Anterior cingulate cortex (tissue), 58 donors: ENCODE results near the gene HSPB9.
A peak's percentile ranks its signal among the peaks of the same experiment; 100 is the strongest.

Experiments used
- DNase-seq, 58 donors: peaks; one replicate each; lab custom pipeline; 2025; lab: John Stamatoyannopoulos, UW

The HSPB9 gene, protein sequence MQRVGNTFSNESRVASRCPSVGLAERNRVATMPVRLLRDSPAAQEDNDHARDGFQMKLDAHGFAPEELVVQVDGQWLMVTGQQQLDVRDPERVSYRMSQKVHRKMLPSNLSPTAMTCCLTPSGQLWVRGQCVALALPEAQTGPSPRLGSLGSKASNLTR

GRCh38 chr17:42122371-42123303 is at the start of gene HSPB9:
HSPB9 (plus strand) TSS chr17:42122804; CDS start chr17:42122851, 47 bp downstream.
- peak in 1 of 58 donors; percentile 5 for DNase-seq

DNA sequence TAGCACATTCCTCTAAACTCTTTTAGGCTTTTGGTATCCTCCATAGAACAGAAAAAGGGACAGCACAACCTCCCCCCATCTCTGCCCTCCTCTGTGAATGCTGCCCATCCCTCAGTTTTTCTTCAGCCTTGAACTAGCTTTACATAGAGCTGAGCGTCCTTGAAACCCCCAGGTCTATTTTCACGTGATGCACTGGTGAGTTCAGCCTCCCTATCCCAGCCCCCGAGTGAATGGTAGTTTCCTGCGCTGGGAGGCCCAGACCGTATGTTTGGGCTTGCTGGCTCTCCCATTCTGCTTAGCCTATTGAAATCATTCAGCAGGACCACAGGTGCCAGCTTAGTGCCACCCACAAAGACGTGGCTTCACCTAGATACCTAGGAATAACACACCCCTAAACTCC is 46.8 kb upstream of the HSPB9 start:
- DNase-seq: no peak

DNA sequence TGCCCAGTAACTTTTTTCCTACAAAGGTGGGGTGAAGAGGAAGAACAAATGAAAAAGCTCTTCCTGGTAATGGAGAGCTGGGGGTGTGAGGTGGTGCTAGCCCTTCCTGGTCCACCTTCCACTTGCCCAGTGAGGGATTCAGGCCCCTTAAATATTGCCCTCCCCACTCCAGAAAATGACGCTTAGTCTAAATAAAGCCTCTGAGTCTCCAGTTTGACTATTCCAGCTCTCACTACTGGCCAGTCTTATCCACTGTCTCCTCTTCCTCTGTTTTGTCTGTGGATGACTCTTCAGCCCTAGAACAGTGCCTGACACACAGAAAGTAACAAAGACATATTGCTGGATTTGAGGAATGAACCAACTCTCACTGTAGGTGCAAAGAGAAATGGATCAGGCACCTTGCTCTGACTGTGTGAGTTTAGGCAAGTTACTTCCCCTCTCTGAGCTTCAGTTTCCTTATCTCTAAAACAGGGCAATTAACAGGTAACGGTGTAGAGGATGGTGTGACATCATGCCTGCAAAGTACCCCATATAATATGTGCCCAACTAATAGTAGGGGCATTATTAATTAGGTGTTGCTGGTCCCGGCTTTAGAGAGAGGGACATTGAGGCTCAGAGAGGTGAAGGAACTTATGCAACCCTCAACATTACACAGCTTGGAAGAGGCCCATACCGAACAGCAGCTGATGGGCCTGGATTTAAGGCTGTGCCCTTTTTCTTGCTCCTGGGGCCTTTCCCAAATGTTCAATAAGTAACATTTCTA is 45.6 kb upstream of the HSPB9 start:
- no peak for DNase-seq

GRCh38 chr17:42077755-42078154 is 44.8 kb upstream of the HSPB9 start:
- DNase-seq: no peak

- DNase-seq: no peak
Observed at GRCh38 chr17:42078396-42079043, 44.1 kb upstream of the HSPB9 start.

GRCh38 chr17:42079541-42079940 is 43.1 kb upstream of the HSPB9 start:
- DNase-seq: no peak

- DNase-seq: no peak
Observed at GRCh38 chr17:42081516-42082129, 41.0 kb upstream of the HSPB9 start.

DNA sequence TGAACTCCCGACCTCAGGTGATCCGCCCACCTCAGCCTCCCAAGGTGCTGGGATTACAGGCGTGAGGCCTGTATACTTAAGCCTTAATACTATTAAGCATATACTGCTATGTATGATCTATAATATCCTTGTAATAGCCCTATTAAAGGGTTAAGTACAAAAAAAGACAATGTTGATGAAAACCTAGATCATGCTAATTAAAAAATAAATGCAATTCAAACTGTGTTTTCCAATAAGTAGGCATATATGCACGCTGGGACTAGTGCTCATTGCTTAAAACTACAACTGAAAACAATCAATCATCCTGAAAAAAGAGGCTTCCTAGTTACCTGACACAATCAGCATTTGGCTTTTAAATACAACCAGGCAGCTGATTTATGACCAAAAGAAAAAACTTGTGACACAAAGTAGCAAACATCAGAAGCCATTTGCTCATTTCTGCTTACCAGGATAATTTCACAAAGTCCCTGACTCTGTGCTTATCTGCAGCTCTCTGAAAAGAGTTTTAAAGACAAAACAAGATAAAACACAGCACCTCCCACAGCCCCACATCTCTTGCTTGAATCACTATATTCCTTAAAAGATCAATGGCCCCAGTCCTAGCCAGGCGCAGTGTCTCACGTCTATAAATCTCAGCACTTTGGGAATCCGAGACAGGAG is 35.4 kb upstream of the HSPB9 start:
- DNase-seq: no peak

GRCh38 chr17:42087736-42088705 is 34.6 kb upstream of the HSPB9 start:
- peak in 31 of 58 donors; percentile 8 to 70 (median 24) for DNase-seq

- no peak for DNase-seq
Observed at GRCh38 chr17:42088736-42089135, 33.9 kb upstream of the HSPB9 start.

DNA sequence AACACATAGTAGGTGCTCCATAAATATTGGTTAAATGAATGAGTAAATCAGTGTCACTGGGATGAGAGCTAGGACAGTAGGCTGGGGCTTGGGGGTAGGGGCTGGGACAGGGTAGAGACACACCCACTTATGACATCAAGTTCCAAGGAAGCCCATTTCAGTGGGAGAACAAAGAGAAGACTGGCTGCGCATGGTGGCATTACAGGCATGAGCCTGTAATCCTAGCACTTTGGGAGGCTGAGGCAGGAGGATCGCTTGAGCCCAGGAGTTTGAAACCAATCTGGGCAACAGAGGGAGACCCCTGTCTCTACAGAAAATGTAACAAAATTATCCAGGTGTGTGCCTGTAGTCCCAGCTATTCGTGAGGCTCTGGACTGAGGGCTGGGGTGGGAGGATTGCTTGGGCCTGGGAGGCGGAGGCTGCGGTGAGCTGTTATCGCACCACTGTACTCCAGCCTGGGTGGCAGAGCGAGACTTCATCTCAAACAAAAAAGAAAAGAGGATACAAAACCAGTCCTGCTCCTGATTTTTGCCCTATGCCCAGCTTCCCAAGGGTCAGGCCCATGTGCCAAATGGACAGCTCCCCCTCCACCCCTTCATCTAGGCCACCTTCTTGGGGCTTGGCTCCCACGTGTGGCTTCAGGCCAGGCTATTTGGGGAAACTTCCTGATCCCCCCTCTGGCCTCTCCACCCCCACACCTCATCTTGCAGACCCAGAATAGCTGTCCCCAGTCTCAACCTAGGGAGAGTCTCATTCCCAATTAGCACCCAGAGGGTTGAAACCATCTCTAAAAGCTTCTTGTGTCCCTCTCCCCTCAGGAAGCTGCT is 31.4 kb upstream of the HSPB9 start:
- no peak for DNase-seq

- no peak for DNase-seq
Observed at GRCh38 chr17:42092939-42093338, 29.7 kb upstream of the HSPB9 start.

GRCh38 chr17:42094375-42095069 is 28.1 kb upstream of the HSPB9 start:
- DNase-seq: no peak

DNA sequence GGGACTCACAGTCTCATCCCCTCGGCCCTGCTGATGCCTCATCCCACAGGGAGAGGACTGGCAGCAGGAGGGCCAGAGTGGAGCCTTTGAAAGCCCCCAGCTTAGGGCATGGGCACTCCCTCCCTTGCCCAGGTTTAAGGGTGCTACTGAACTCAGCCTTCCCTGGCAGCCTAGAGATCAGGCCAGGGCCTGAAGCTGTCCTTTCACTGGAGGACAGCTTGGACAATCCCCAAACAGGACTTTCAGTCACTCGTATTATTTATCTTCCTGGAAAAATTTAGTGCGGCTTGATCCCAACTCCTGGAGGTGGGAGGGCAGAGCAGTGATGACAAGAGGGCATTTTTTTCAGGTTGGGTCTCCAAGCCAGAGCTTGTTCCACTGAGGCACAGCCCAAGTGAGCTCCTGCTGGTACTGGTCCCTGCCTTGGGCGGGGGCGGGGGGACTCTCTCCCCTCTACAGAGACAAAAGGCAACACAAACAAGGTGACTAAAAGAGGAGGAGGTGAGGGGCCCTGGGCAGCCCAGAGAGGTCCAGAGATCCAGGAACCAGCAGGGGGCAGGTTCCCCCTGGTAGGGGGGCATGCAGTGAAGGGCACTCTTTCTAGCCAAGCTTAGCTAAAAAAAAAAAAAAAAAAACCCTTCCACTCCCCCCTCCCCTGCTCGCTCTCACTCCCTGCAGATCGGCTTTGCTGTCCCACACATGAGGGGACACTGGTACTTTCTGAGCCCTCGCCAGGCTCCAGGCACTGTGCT is 26.1 kb upstream of the HSPB9 start:
- no peak for DNase-seq

DNA sequence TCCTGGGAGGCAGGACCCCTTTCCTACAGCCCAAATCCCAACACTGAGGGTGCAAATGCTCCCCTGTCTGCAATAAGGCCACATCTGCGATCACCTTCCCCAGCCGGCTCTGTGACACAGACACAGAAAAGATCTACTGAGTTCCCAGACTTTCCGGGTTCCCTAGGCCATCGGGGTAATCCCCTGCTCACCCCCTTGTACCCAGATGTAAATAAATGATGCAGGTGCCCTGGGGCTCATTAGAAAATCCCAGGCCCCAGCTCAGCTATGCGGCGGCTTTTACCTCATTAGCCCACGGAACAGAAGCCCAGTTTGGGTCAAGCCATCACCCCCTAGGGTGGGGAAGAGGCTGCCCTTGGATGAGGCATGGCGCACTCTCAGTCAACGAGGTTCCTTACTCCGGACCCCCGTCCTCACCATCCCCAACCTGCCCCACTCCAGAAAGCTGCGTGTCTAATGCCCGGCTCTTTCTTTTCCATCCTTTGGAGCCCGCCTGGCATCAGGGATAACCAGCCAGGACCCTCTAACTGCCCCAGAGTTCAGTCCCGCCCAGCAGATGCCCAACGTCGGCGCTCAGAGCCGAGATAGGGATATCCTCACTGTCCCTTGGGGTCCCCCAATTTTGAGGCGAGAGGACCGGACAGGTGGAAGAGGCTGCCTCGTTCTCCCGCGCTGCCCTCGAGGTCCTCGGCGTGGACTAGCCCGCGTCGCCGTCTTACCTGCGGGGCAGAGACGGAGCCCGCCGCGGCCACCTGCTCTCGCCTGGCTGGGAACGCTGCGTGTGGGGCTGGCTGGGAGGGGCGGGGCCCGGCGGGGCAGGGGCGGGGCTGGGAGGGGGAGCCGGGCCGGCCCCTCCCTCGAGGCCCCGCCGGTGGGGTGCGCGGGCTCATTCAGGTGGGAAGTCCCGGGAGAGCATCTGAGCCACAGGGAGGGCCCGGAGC is 24.6 kb upstream of the HSPB9 start, which contains the start of gene ZNF385C:
Gene ZNF385C (minus strand): TSS at position 783 of the 941 bp plus-strand sequence. CDS start 35,417 bp downstream, outside the sequence.
- no peak for DNase-seq
